Fibroblast of gingiva (primary cell): ENCODE measurements around the gene CBX5.
"Not testable (repeated sequence)": the region's sequence is repeated elsewhere in the genome, so short reads cannot be mapped to it uniquely, and the experiment has no call there.

Experiments used
- DNase-seq: peaks from one replicate; pipeline ENCODE4 v3.0.0-alpha.2; 2011; ENCODE audit warnings: low read depth

Gene CBX5

DNA sequence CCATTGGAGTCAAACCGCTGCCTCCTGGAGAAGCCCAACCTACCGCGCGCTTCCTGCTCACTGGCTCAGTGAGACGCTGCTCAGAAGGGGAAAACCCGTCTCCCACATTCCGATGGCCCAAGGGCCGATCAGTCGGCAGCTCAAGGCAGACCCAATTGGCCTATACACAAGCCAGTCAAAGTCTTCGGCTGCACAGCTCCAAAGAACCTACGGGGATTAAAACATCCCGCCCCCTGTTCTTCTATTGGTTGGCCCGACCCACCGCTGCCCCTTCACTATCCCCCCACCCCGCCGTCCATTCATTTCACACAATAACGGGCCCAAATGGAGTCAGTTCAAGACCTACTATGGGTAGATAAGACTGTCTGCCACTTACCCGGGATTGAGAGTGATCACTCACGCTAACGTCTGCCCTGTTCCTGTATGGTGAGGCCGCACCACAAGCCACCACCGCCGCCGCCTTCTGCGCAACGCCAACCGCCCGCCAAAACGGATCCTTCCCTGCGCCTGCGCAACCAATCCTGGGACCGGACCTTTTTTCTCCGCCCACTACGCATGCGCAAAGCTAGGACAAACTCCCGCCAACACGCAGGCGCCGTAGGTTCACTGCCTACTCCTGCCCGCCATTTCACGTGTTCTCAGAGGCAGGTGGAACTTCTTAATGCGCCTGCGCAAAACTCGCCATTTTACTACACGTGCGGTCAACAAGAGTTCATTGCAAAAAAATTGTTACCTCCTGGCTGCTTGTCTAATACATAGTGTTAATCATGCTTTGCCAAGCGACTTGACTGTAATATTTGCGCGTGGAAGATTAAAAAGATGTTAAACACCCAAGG, at the start of gene CBX5:
Gene CBX5 (minus strand): TSS at position 491 of the 836 bp plus-strand sequence. CDS start 22,472 bp downstream, outside the sequence.
- DNase-seq, result peak; percentile 100

GRCh38 chr12:54328595-54329337, 48.8 kb upstream of the CBX5 start:
- DNase-seq, result no peak

DNA sequence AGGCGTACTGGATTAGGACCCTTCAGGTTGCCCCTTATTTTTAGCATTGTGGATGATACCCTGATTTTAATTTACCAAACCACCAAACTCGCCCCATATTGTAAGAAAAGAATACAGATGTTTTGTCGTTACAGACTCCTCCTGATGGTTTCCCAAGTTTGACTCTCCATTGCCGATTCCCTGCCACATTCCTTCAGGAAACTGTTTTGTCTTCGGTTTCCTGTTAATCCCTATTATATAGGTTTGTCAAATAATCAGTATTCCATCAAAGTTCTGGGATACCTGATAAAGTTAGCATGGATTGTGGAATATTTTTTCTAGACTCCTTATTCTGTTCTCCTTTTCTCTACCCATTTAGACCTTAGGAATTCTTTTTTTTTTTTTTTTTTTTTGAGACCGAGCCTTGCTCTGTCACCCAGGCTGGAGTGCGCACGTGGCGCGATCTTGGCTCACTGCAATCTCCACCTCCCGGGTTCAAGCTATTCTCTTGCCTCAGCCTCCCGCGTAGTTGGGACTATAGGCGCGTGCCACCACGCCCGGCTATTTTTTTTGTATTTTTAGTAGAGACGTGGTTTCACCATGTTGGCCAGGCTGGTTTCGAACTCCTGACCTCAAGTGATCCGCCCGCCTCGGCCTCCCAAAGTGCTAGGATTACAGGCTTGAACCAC, 45.7 kb upstream of the CBX5 start:
- not testable (repeated sequence) for DNase-seq

GRCh38 chr12:54324617-54325441, 44.9 kb upstream of the CBX5 start, which contains the start of gene COPZ1:
Gene COPZ1, plus strand, starts transcription at chr12:54325131. Its CDS starts 33 bp downstream, at chr12:54325164.
- DNase-seq, result peak; percentile 100

DNA sequence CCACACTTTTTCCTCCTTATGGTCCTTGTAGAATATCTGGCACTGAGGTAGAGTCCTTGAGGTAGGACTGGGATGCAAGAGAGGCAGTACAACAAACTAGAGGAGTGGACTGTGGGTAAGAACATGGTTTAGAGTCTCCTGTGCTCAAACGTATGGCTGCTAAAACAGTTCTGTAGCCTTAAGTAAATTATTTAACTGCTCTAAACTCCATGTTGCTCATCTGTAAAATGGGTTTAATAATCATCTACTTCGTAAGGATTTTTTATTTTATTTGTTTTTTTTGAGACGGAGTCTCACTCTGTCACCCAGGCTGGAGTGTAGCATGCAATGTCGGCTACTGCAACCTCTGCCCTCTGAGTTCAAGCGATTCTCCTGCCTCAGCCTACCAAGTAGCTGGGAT, 41.4 kb upstream of the CBX5 start:
- no peak for DNase-seq

DNA sequence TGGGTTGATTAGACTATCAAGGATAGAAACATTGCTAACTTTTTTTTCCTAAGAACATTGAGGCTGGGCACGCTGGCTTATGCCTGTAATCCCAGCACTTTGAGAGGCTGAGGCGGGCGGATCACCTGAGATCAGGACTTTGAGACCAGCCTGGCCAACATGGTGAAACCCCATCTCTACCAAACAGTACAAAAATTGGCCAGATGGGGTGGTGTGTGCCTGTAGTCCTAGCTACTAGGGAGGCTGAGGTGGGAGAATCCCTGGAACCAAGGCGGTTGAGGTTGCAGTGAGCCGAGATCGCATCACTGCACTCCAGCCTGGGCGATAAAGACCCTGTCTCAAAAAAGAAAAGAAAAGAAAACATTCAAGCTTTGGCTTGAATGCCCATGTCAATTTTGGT, 32.4 kb upstream of the CBX5 start:
- not testable (repeated sequence) for DNase-seq

GRCh38 chr12:54311051-54311450, 31.1 kb upstream of the CBX5 start:
- DNase-seq, result no peak

DNA sequence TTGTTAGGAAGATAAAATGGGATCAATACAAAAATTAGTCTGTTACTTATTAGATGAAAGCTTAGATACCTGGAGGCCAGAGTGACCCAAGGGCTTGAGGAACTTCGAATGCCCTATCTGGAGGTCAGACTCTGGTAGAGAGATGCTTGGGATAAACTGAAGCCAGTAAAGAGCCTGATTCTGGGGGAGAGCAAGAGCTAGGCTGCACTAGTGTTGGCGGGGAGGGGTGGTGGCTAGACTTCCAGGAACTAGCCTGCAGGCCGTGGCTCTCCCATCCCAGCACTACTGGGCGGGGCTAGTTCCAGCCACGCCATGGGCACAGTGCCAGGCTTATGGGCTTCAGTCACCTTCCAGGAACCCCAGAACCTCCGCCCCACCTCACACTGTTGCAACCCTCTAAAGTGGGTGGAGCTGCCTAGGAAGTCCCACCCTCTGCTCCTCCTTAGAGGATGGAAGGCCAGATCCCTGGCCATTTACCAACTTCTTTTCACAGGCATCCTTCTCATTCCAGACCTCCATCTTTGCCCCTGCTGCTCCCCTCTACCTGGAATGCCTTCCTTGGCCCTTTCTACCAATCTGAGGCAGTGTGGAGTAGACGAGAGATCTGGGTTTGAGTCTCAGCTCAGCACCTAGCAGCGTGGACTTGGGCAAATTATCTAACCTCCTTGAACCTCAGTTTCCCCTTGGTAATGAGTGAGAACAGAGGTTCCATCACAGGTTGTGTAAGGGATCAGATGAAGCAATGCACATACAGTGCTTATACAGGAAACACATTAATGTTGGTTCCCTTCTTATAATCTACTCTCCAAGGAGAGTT, 27.2 kb upstream of the CBX5 start:
- DNase-seq, result no peak

GRCh38 chr12:54304187-54304810, 24.4 kb upstream of the CBX5 start:
- peak; percentile 42 for DNase-seq

GRCh38 chr12:54303640-54304039, 23.7 kb upstream of the CBX5 start:
- no peak for DNase-seq

GRCh38 chr12:54301428-54302048, 21.6 kb upstream of the CBX5 start:
- no peak for DNase-seq

GRCh38 chr12:54300732-54301427, 21.0 kb upstream of the CBX5 start, which contains the start of gene NFE2:
Gene NFE2, minus strand, starts transcription at chr12:54301015. Its CDS starts 5,767 bp downstream, at chr12:54295248.
- DNase-seq, result peak; percentile 57

GRCh38 chr12:54300225-54300731, 20.4 kb upstream of the CBX5 start:
- no peak for DNase-seq

DNA sequence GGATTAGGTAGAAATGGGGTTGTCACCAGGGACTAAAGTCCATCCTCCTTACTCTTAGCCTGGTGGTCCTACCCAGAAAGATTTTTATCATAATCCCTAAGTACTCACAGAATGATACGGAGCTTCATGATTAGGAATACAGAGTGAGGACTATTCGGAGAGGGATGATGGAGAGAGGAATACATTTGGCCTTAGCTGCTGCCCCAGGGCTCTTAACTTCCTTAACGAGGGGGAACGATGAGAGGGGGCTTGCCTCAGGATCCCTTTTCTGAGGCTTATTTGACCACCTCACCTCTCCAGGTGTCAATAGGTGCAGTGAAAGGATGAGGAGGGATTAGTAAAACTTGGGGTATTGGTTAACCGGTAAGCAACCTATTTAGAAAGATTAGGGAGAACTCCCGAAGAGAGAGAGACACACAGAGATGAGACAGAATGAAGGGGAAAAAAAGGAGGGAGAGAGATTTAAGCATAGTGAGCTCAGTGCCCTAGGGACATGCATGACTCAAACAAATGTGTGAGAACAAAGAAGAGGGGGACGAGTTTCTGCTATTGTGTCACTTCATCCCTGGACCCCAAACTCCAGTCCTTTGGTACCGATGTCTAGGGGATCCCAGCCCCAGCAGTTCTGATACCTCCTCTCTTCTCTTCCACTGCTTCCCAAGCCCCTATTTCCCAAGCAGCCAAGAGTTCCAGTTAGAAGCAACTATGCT, 19.7 kb upstream of the CBX5 start:
- DNase-seq, result no peak

GRCh38 chr12:54298904-54299303, 19.0 kb upstream of the CBX5 start:
- no peak for DNase-seq

DNA sequence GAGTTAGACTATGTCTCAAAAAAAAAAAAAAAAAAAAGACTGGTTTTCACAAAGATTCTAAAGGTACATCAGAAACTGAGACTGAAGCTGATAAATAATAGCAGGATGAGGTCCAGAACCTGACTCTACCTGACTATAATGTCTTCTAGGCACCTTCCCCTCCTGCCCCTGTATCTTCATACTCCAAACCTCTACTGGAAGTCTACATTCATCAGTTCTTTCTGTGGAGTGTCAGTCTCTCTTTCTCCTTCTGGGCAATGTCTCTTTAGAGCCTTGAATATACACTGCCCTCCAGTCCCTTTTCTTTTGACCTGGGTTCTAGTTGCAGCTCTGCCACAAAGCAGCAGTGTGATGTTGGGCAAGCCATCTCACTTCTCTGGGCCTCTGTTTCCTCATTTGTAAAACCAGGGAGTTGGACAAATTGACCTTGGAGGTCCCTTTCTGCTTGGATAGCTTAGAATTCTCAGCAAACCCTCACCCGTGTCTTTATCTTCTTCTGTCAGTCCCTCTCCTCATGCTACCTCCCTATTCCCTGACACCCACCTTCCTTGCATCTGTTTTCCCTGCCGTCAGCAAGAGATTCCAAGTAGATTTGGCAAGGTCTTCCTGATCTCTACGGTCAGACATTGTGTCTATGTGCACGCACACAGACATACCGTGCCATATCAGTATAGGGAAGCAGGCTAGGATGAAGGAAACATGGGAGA, 16.6 kb upstream of the CBX5 start:
- no peak for DNase-seq

DNA sequence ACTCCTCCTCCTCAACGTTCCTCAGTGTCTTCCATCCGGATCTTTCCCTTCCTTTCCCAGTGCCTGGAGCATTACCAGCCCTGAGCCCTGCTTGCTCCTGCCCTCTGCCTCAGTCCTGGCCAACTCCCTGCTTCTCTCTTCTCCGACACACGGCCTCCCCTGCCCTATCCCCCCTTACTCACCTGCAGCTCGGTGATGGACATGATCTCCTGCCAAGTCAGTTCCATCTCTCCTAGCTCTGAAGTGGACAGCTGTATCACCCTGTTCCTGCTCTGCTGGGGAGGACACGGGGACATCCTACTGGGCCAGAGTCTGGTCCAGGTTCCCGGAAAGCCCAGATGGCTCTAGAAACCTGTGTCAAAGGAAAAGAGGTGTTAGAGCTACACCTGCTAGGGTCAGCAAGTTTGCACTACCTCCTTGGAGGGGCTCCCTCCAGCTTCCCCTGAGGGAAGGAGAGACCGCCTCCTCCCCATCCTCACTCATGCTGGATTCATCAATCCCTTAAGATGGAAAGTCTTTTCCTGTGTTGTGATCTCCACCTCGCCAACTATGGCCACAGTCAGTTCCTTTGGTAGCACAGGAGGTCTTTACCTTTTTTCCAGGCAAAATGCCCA, 15.1 kb upstream of the CBX5 start:
- DNase-seq, result no peak
